ENCODE data around the gene CYP39A1.

DNA sequence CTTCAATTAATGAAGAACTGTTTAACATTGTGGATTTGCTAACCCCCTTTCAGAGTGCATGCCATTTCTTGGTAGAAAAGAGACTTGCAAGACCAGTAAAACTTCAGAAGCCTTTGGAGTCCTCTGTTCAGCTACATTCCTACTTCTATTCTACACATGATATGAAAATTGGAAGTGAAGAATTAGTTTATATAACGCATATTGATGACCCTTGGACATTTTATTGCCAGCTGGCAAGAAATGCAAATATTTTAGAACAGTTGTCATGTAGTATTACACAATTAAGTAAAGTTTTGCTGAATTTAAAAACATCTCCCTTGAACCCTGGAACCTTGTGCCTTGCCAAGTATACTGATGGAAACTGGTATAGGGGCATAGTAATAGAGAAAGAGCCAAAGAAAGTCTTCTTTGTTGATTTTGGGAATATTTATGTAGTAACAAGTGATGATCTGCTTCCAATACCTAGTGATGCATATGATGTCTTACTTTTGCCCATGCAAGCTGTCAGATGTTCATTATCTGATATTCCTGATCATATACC, 38.4 kb upstream of the CYP39A1 start:
- TF ChIP-seq, protein P1, sequence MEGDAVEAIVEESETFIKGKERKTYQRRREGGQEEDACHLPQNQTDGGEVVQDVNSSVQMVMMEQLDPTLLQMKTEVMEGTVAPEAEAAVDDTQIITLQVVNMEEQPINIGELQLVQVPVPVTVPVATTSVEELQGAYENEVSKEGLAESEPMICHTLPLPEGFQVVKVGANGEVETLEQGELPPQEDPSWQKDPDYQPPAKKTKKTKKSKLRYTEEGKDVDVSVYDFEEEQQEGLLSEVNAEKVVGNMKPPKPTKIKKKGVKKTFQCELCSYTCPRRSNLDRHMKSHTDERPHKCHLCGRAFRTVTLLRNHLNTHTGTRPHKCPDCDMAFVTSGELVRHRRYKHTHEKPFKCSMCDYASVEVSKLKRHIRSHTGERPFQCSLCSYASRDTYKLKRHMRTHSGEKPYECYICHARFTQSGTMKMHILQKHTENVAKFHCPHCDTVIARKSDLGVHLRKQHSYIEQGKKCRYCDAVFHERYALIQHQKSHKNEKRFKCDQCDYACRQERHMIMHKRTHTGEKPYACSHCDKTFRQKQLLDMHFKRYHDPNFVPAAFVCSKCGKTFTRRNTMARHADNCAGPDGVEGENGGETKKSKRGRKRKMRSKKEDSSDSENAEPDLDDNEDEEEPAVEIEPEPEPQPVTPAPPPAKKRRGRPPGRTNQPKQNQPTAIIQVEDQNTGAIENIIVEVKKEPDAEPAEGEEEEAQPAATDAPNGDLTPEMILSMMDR (IDR thresholded peaks at IDR 0.05) = no peak
- no peak for TF ChIP-seq POLR2A (IDR thresholded peaks at IDR 0.05)
